ENCODE measurements around the gene ADRM1. TPM values are rescaled to one million over a fixed set of nuclear protein-coding genes. Genes with fewer than 3 reads are reported as not detected.

ADRM1 gene
- total and polyA plus RNA-seq, 2 of the 4 experiments (the other 2 are of a cell fraction) = 103 to 149 TPM

DNA sequence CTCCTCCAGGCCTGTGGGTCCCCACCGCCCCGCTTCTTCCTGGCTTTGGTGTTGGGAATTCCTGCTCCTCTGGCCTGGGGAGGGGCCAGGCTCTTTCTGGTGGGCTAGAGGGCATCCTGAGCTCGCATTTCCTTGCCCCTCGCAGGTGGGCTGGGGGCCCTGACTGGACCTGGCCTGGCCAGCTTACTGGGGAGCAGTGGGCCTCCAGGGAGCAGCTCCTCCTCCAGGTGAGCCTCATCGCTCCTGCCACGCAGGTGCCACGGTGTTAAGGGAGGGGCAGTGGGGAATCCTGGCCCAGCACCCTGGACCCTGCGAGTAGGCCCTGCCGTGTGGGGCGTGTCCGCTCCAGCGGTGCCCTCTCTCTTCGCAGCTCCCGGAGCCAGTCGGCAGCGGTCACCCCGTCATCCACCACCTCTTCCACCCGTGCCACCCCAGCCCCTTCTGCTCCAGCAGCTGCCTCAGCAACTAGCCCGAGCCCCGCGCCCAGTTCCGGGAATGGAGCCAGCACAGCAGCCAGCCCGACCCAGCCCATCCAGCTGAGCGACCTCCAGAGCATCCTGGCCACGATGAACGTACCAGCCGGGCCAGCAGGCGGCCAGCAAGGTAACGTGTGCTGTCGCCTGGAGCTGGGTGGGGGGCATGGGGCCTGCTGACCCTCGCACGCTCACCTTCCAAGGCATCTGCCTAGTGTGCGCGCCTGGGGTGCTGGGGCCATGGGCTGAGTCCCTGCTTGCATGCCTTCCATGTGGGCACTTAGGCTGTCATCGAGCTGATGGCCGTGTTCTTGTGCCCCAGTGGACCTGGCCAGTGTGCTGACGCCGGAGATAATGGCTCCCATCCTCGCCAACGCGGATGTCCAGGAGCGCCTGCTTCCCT is 4.7 kb downstream of the ADRM1 start:
- no TSS peak for BruUV-seq (replicated peaks)
- ChIA-PET CTCF (no interaction called here), POLR2A (ENCODE audit: unreplicated experiment) (interaction anchor here (0.6 kb wide), 1 partner anchor 31 kb away, joined by 9 read pairs; no protein-coding TSS in a partner anchor)
- in situ Hi-C loops (cut with MboI; ENCODE audit: low sequenced_read_pairs) = loop anchor here (5.0 kb wide), 1 partner anchor 75 kb away; no protein-coding TSS in a partner anchor
- Histone ChIP-seq H4K8ac (ENCODE audit: low read depth in 2 of 2, low read length in 2 of 2) (no peak overlapping the region), H3K9me1 (ENCODE audit: insufficient read depth, low read length) (0 out of 2 replicates have a peak, but pooled peaks cover 3% of the 10 kb centered on the region), H3K18ac (ENCODE audit: low read depth, low read length) (no peak overlapping the region), H2AFZ (replicated peaks; ENCODE audit: low read length, poor library complexity) (no peak overlapping the region), H3K4me1 (ENCODE audit: control insufficient read depth, insufficient read depth, low read length) (peaks cover 12% of the 10 kb centered on the region), H3K23ac (ENCODE audit: low read depth, low read length) (no peak overlapping the region), H2AK9ac (replicated peaks; ENCODE audit: low read depth, low read length, poor library complexity) (peak overlapping the region; percentile 15), H2BK5ac (ENCODE audit: low read depth, low read length, poor library complexity, severe bottlenecking) (no peak overlapping the region), H3K27ac (ENCODE audit: insufficient read depth, low read length) (no peak overlapping the region), H2AK5ac (ENCODE audit: low read depth, low read length) (no peak overlapping the region), H3K4me3 (ENCODE audit: insufficient read depth, low read depth, low read length) (no peak overlapping the region), H4K20me1 (ENCODE audit: insufficient read depth, low read length) (peaks cover 41% of the 10 kb centered on the region), H3K9ac (ENCODE audit: low read depth, low read length) (no peak overlapping the region), H4K5ac (ENCODE audit: low read depth, low read length) (no peak overlapping the region), H3K4me2 (ENCODE audit: low read depth, low read length) (no peak overlapping the region), H3K27me3 (ENCODE audit: control insufficient read depth, insufficient read depth, low read length) (no peaks in the 10 kb centered on the region), H4K91ac (ENCODE audit: insufficient read depth, low read depth, low read length) (no peak overlapping the region), H2BK120ac (ENCODE audit: low read depth, low read length) (no peak overlapping the region), H3K4ac (ENCODE audit: low read depth, low read length) (no peak overlapping the region), H3K79me1 (ENCODE audit: low read depth in 1 of 2, low read length in 2 of 2) (peaks cover 0 to 31% of the 10 kb centered on the region in 2 experiments; a peak in 1 of 4 replicates), H3K36me3 (ENCODE audit: control insufficient read depth, insufficient read depth, low read length) (peaks cover 65% of the 10 kb centered on the region), H2BK15ac (ENCODE audit: low read depth, low read length) (no peak overlapping the region), H2BK20ac (ENCODE audit: low read depth, low read length) (no peak overlapping the region), H3K56ac (ENCODE audit: extremely low read depth, insufficient read depth, low read length) (no peak overlapping the region), H3K14ac (replicated peaks; ENCODE audit: low read depth, low read length) (no peak overlapping the region), H3K9me3 (ENCODE audit: control insufficient read depth, insufficient read depth, low read length) (no peaks in the 10 kb centered on the region)
- WGBS, 2 experiments (ENCODE audit: extremely low coverage in 2 of 2, insufficient read length in 1 of 2) = 86% methylated on average over 24 of the region's 42 CpGs; no CpG with 5 or more reads in 1 of the 2 experiments
- DNase-seq (no peak), ATAC-seq (ENCODE audit: low read depth) (no peak)
- intact Hi-C loops (cut with micrococcal nuclease) = loop anchor here (10.0 kb wide), 1 partner anchor 187 kb away; no protein-coding TSS in a partner anchor
- dilution Hi-C loops (cut with HindIII; ENCODE audit: low sequenced_read_pairs, unreplicated experiment) = no loop called here
- TF ChIP-seq MAZ (IDR thresholded peaks at IDR 0.05; ENCODE audit: borderline replicate concordance, low read depth, low read length) = no peak
- TF ChIP-seq RAD21 (IDR thresholded peaks at IDR 0.05; ENCODE audit: low read length) = no peak
- TF ChIP-seq MAFK (IDR thresholded peaks at IDR 0.05; ENCODE audit: low read depth, low read length) = no peak
- TF ChIP-seq ELK1 (IDR thresholded peaks at IDR 0.05; ENCODE audit: borderline replicate concordance, low read depth, low read length) = no peak
- TF ChIP-seq RCOR1 (IDR thresholded peaks at IDR 0.05; ENCODE audit: insufficient replicate concordance, low read length) = no peak
- TF ChIP-seq RFX5 (IDR thresholded peaks at IDR 0.05; ENCODE audit: low read depth, low read length) = no peak
- no peak for TF ChIP-seq FOS (IDR thresholded peaks at IDR 0.05; ENCODE audit: low read depth, low read length)
- no peak for TF ChIP-seq POLR2A (IDR thresholded peaks at IDR 0.05; ENCODE audit: low read depth, low read length)
- no peak for TF ChIP-seq BHLHE40 (IDR thresholded peaks at IDR 0.05; ENCODE audit: low read depth, low read length)
- TF ChIP-seq MXI1 (IDR thresholded peaks at IDR 0.05; ENCODE audit: borderline replicate concordance, low read depth, low read length) = no peak
- TF ChIP-seq, protein P1, sequence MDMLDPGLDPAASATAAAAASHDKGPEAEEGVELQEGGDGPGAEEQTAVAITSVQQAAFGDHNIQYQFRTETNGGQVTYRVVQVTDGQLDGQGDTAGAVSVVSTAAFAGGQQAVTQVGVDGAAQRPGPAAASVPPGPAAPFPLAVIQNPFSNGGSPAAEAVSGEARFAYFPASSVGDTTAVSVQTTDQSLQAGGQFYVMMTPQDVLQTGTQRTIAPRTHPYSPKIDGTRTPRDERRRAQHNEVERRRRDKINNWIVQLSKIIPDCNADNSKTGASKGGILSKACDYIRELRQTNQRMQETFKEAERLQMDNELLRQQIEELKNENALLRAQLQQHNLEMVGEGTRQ (IDR thresholded peaks at IDR 0.05; ENCODE audit: low read depth, low read length) = no peak
- no peak for TF ChIP-seq NFE2L2 (IDR thresholded peaks at IDR 0.05; ENCODE audit: low read depth, low read length)
- no peak for TF ChIP-seq CTCF (conservative IDR thresholded peaks at IDR 0.05; ENCODE audit: low read depth, low read length)
- TF ChIP-seq SMC3 (IDR thresholded peaks at IDR 0.05; ENCODE audit: low read depth, low read length) = no peak
